Stimulated activated memory B cell treated with anti-CD40 and anti-IgM and Interleukin-4, amounts not matched to agents 10 μg/mL and 1 μg/mL and 100 μg/mL, for 72 hours (primary cell): Measurements from ENCODE around the gene DPEP3.

Experiments used
- ATAC-seq: fragments of 150-1000 bp; cut with Tn5 transposase; 2 replicates; pipeline ENCODE4 v1.10.0; 2021
- H3K27ac Mint-ChIP-seq: one replicate; pipeline ENCODE4 v1.8.0; 2022; ENCODE audit warnings: mild to moderate bottlenecking, mixed read lengths
- H3K27me3 Mint-ChIP-seq: one replicate; pipeline ENCODE4 v1.8.0; 2022; ENCODE audit warnings: mixed read lengths
- H3K36me3 Mint-ChIP-seq: one replicate; pipeline ENCODE4 v1.8.0; 2022; ENCODE audit warnings: mixed read lengths
- H3K4me1 Mint-ChIP-seq: one replicate; pipeline ENCODE4 v1.8.0; 2022; ENCODE audit warnings: mixed read lengths
- H3K4me3 Mint-ChIP-seq: one replicate; pipeline ENCODE4 v1.8.0; 2022; ENCODE audit warnings: mild to moderate bottlenecking, moderate library complexity, mixed read lengths
- H3K9me3 Mint-ChIP-seq: one replicate; pipeline ENCODE4 v1.8.0; 2022; ENCODE audit warnings: mixed read lengths

DPEP3 gene

GRCh38 chr16:67964477-67965131 lies 15.7 kb downstream of the DPEP3 start:
- Mint-ChIP-seq H3K4me1 (peaks cover 48% of the 10 kb centered on the region), H3K36me3 (peaks cover 36% of the 10 kb centered on the region), H3K27ac (no peak overlapping the region), H3K4me3 (no peak overlapping the region), H3K27me3 (no peaks in the 10 kb centered on the region), H3K9me3 (no peaks in the 10 kb centered on the region)
- no peak for ATAC-seq

- H3K36me3 Mint-ChIP-seq: peaks cover 37% of the 10 kb centered on the region
Measured at GRCh38 chr16:67963662-67964321, 16.5 kb downstream of the DPEP3 start.

DNA sequence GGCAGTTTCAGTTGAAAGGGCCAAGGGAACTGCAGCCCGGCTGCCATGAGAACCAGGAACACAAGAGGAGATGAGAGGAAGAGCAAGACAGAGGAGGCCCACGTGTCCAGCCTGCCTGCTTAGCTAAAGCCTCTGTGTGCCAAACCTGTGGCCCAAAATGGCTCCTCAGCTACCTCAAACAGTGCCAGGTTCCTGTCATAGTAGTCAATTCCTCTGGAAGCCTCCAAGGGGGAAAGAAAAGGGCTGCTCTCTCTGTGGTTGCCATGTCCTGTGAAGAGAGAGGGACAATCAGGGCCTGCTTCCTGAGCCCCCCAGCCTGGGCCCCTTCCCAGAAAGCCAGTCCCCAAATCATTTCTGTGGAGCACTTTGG lies 17.0 kb downstream of the DPEP3 start:
- H3K27ac Mint-ChIP-seq: no peak overlapping the region

More at GRCh38 chr16:67963662-67964321, 16.5 kb downstream of the DPEP3 start:
- Mint-ChIP-seq H3K27ac (no peak overlapping the region), H3K4me1 (peaks cover 41% of the 10 kb centered on the region), H3K27me3 (no peaks in the 10 kb centered on the region), H3K4me3 (no peak overlapping the region), H3K9me3 (no peaks in the 10 kb centered on the region)
- ATAC-seq: no peak

DNA sequence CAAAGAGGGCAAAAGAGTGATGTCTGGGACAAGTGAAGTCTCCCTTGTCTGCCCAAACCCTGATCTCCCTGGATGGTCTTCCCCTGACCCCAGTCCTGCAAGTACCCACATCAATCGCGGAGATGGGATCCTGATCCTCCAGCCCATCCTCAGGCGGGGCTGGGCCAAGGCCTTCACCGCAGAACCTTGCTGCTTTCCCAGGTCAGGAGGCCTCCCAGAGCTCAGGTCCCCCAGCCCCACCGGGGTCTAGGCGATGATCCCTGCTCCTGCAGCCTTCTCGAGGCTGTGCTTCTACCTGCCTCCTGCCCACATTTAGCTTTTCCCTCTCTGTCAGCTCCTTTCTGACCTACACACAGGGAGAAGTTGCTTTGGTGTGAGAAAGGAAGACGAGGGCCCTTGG lies 18.2 kb downstream of the DPEP3 start:
- no peaks in the 10 kb centered on the region for H3K27me3 Mint-ChIP-seq
- no peak overlapping the region for H3K27ac Mint-ChIP-seq
- no peak overlapping the region for H3K4me3 Mint-ChIP-seq
- peaks cover 37% of the 10 kb centered on the region for H3K36me3 Mint-ChIP-seq
- H3K4me1 Mint-ChIP-seq: peaks cover 31% of the 10 kb centered on the region
- no peaks in the 10 kb centered on the region for H3K9me3 Mint-ChIP-seq
- ATAC-seq: no peak

More for the DNA sequence above, 17.0 kb downstream of the DPEP3 start:
- Mint-ChIP-seq H3K4me3 (no peak overlapping the region), H3K27me3 (no peaks in the 10 kb centered on the region), H3K9me3 (no peaks in the 10 kb centered on the region), H3K4me1 (peaks cover 41% of the 10 kb centered on the region), H3K36me3 (peaks cover 37% of the 10 kb centered on the region)
- ATAC-seq: no peak

DNA sequence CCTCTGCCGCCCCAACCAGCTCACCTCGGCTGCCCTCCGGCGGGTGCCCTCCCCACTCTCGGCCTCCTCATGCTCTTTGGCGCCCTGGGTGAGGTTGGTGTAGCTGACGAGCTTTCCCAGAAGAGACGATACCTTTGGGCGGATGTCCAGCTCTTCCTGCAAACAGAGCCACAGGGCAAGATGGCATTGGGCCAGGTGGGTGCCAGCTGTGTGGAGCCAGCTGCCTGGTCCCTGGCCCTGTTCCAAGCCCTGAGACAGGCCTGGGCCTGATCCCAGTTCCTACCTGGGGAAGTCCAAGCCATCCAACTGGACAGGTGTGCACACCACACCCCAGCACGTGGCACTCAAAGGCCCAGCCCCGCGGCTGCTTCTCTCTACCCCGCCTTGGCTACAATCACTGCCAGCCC lies 18.7 kb downstream of the DPEP3 start:
- no peak for ATAC-seq
- Mint-ChIP-seq H3K9me3 (no peaks in the 10 kb centered on the region), H3K36me3 (peaks cover 37% of the 10 kb centered on the region), H3K27me3 (no peaks in the 10 kb centered on the region), H3K4me3 (no peak overlapping the region), H3K27ac (no peak overlapping the region), H3K4me1 (peaks cover 25% of the 10 kb centered on the region)

GRCh38 chr16:67959536-67960329 lies 20.6 kb downstream of the DPEP3 start:
- H3K36me3 Mint-ChIP-seq: peaks cover 41% of the 10 kb centered on the region
- H3K4me3 Mint-ChIP-seq: no peak overlapping the region
- ATAC-seq: no peak
- H3K4me1 Mint-ChIP-seq: peaks cover 7% of the 10 kb centered on the region
- H3K27ac Mint-ChIP-seq: no peak overlapping the region
- H3K27me3 Mint-ChIP-seq: no peaks in the 10 kb centered on the region
- H3K9me3 Mint-ChIP-seq: no peaks in the 10 kb centered on the region

DNA sequence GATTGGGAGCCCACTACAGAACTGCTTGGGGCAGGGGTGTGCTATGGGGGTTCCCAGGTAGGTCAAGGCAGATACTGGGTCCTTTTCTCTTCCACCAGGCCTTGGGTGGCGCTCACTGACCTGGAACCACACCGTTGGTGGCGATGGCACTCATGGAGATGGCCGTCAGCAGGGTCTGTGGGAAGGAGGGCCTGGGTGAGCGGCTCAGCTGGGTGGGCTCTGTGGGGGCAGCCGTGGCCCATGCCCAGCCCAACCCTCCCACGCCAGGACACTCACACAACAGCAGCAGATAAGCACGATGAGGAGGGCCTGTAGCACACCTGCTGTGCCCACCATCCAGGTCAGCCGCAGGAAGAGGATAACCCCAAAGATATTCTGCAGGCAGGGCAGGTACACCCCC lies 22.7 kb downstream of the DPEP3 start:
- H3K4me3 Mint-ChIP-seq: no peak overlapping the region
- H3K9me3 Mint-ChIP-seq: no peaks in the 10 kb centered on the region
- ATAC-seq: no peak
- H3K36me3 Mint-ChIP-seq: peaks cover 46% of the 10 kb centered on the region
- no peak overlapping the region for H3K27ac Mint-ChIP-seq
- H3K4me1 Mint-ChIP-seq: peaks cover 2% of the 10 kb centered on the region
- H3K27me3 Mint-ChIP-seq: no peaks in the 10 kb centered on the region

GRCh38 chr16:67954421-67955196 lies 25.7 kb downstream of the DPEP3 start:
- no peak overlapping the region for H3K27ac Mint-ChIP-seq
- H3K4me3 Mint-ChIP-seq: no peak overlapping the region
- H3K36me3 Mint-ChIP-seq: peaks cover 34% of the 10 kb centered on the region
- H3K27me3 Mint-ChIP-seq: no peaks in the 10 kb centered on the region
- H3K9me3 Mint-ChIP-seq: no peaks in the 10 kb centered on the region
- no peaks in the 10 kb centered on the region for H3K4me1 Mint-ChIP-seq
- no peak for ATAC-seq

- H3K9me3 Mint-ChIP-seq: no peaks in the 10 kb centered on the region
- H3K27ac Mint-ChIP-seq: no peak overlapping the region
- H3K4me3 Mint-ChIP-seq: no peak overlapping the region
- H3K4me1 Mint-ChIP-seq: no peaks in the 10 kb centered on the region
- H3K27me3 Mint-ChIP-seq: no peaks in the 10 kb centered on the region
- H3K36me3 Mint-ChIP-seq: peaks cover 33% of the 10 kb centered on the region
- no peak for ATAC-seq
Measured at GRCh38 chr16:67953641-67954375, 26.5 kb downstream of the DPEP3 start.

DNA sequence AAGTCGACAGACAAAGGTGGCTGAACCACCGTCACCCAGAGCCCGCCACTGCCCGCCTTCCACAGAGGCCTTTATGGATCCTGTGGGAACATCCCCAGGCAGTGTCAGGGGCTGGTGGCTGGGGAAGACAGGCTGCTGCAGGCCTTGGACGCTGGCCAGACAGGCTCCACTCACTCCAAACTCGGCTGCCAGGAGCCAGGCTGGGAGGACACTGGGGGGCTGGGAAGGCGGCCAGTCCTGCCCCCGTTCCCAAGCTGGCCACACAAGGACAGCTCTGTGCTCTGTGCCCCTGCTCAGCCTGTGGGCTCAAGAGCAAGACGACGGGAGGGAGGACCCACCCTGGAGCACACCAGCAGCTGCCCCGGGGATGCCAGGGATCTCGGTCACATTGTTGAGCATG lies 28.8 kb downstream of the DPEP3 start:
- Mint-ChIP-seq H3K36me3 (peaks cover 35% of the 10 kb centered on the region), H3K27ac (no peak overlapping the region), H3K9me3 (no peaks in the 10 kb centered on the region), H3K4me3 (no peak overlapping the region), H3K27me3 (no peaks in the 10 kb centered on the region), H3K4me1 (no peaks in the 10 kb centered on the region)
- no peak for ATAC-seq

GRCh38 chr16:67950335-67950843 lies 29.9 kb downstream of the DPEP3 start:
- Mint-ChIP-seq H3K27ac (no peak overlapping the region), H3K9me3 (no peaks in the 10 kb centered on the region), H3K36me3 (peaks cover 43% of the 10 kb centered on the region), H3K4me1 (no peaks in the 10 kb centered on the region), H3K4me3 (no peak overlapping the region), H3K27me3 (no peaks in the 10 kb centered on the region)
- no peak for ATAC-seq

- Mint-ChIP-seq H3K36me3 (peaks cover 39% of the 10 kb centered on the region), H3K4me1 (no peaks in the 10 kb centered on the region)
Measured at GRCh38 chr16:67949645-67950044, 30.7 kb downstream of the DPEP3 start.

GRCh38 chr16:67948015-67948414 lies 32.3 kb downstream of the DPEP3 start:
- H3K4me3 Mint-ChIP-seq: no peak overlapping the region
- no peaks in the 10 kb centered on the region for H3K27me3 Mint-ChIP-seq
- no peaks in the 10 kb centered on the region for H3K9me3 Mint-ChIP-seq
- H3K27ac Mint-ChIP-seq: no peak overlapping the region
- no peaks in the 10 kb centered on the region for H3K4me1 Mint-ChIP-seq
- peaks cover 32% of the 10 kb centered on the region for H3K36me3 Mint-ChIP-seq
- ATAC-seq: no peak

More at GRCh38 chr16:67949645-67950044, 30.7 kb downstream of the DPEP3 start:
- no peaks in the 10 kb centered on the region for H3K27me3 Mint-ChIP-seq
- no peak overlapping the region for H3K4me3 Mint-ChIP-seq
- no peak for ATAC-seq
- H3K27ac Mint-ChIP-seq: no peak overlapping the region
- no peaks in the 10 kb centered on the region for H3K9me3 Mint-ChIP-seq

DNA sequence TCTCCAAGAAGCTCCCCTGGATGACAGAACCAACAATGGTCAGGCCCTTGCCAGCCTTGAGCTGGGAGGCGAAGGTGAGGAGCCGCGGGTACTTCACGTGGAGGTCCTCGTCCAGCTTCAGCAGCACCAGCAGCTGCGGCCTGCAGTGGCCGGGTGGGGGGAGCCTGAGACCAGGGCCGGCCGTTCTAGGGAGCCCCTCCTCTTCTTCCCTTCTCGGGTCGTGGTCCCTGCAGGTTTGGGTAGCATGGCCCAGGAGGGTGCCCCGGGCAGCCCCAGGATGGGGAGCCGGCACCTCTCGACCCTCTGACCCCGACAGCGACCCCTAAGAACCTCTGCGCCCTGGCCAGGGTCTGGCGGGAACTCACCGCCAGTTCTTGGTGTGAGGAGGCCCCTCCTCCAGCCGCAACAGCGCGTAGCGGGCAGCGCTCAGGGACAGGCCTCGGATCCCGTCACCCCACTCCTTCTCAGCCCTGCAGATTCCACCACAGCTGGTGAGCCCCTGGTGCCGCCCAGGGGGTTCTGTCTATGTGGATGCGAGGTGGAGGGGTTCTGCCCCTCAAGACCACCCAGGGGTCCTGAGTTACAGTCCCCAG lies 33.2 kb downstream of the DPEP3 start:
- no peaks in the 10 kb centered on the region for H3K27me3 Mint-ChIP-seq
- no peak for ATAC-seq
- H3K4me3 Mint-ChIP-seq: no peak overlapping the region
- peaks cover 33% of the 10 kb centered on the region for H3K36me3 Mint-ChIP-seq
- H3K4me1 Mint-ChIP-seq: peaks cover 4% of the 10 kb centered on the region
- no peak overlapping the region for H3K27ac Mint-ChIP-seq
- no peaks in the 10 kb centered on the region for H3K9me3 Mint-ChIP-seq
